Testis (tissue), 2 donors: ENCODE results near the gene FAM171A1.

Source experiments
- POLR2A ChIP-seq: fragments of 450-650 bp; IDR thresholded peaks from one replicate; pipeline ENCODE4 v1.6.1; 2017; ENCODE audit warnings: antibody characterized with exemption, mild to moderate bottlenecking, moderate library complexity
- TF ChIP-seq, protein P1 (sequence below), 3 experiments: fragments of 450-650 bp in 2 of 3; fragments of 200-600 bp in 1 of 3; sonication (generic) in 1 of 3; IDR thresholded peaks; one replicate each; pipeline ENCODE4 v1.5.1; 2016 to 2019; ENCODE audit warnings: antibody characterized with exemption in 3 of 3, mild to moderate bottlenecking in 2 of 3, moderate library complexity in 1 of 3

DNA sequence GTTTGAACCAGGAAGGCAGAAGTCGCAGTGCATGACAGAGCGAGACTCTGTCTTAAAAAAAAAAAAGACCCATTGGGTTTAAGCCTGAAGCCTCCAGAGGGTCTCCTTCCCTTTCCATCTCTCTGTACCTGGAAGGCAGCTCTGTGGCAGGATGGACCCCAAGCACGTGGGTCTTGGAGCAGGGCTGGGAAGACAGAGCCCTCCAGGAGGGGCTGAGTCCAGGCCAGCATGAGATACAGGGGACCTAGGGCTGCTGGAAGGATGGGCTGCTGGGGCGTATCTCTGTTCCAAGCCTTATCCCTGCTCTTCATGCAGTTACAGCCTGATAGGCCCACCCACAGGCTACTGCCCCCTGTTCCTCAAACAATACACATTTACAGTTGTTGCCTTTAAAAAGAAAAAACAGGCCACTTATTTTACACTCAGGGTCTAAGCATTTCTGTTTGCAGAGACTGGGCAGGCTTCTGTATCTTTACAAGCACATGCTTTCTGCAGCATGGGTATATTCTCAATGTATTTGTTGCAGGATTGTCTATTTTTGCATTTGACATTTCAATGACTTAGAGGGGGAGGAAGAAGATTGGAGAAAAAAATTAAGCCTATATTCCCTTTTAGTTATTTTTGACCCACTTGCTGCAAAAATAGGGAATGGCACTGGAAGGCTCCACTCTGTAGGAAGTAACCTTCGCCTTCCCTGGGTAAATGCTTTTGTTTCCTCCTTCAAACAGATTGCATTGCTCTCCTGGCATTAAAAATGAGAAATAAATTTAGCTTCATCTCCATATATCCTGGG lies 60.1 kb downstream of the FAM171A1 start:
- TF ChIP-seq, protein P1, sequence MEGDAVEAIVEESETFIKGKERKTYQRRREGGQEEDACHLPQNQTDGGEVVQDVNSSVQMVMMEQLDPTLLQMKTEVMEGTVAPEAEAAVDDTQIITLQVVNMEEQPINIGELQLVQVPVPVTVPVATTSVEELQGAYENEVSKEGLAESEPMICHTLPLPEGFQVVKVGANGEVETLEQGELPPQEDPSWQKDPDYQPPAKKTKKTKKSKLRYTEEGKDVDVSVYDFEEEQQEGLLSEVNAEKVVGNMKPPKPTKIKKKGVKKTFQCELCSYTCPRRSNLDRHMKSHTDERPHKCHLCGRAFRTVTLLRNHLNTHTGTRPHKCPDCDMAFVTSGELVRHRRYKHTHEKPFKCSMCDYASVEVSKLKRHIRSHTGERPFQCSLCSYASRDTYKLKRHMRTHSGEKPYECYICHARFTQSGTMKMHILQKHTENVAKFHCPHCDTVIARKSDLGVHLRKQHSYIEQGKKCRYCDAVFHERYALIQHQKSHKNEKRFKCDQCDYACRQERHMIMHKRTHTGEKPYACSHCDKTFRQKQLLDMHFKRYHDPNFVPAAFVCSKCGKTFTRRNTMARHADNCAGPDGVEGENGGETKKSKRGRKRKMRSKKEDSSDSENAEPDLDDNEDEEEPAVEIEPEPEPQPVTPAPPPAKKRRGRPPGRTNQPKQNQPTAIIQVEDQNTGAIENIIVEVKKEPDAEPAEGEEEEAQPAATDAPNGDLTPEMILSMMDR (IDR thresholded peaks at IDR 0.05): no peak
- TF ChIP-seq POLR2A: no peak
